ENCODE data around the gene NCOA3.
"Not testable (repeated sequence)": the region's sequence is repeated elsewhere in the genome, so short reads cannot be mapped to it uniquely, and the experiment has no call there.

NCOA3 gene

GRCh38 chr20:47568837-47569410, 67.2 kb downstream of the NCOA3 start:
- Mint-ChIP-seq H3K36me3 (ENCODE audit: low read depth) (peaks cover 32% of the 10 kb centered on the region), H3K4me3 (no peak overlapping the region), H3K27me3 (ENCODE audit: low read depth) (no peaks in the 10 kb centered on the region), H3K27ac (no peak overlapping the region), H3K9me3 (no peaks in the 10 kb centered on the region), H3K4me1 (ENCODE audit: low read depth) (peaks cover 44% of the 10 kb centered on the region)

- H3K27me3 Mint-ChIP-seq (ENCODE audit: low read depth): no peaks in the 10 kb centered on the region
- H3K4me1 Mint-ChIP-seq (ENCODE audit: low read depth): peaks cover 42% of the 10 kb centered on the region
- no peaks in the 10 kb centered on the region for H3K9me3 Mint-ChIP-seq
- H3K27ac Mint-ChIP-seq: no peak overlapping the region
- peaks cover 26% of the 10 kb centered on the region for H3K36me3 Mint-ChIP-seq (ENCODE audit: low read depth)
- H3K4me3 Mint-ChIP-seq: no peak overlapping the region
These were observed 69.7 kb downstream of the NCOA3 start for GRCh38 chr20:47571426-47571825.

- no peaks in the 10 kb centered on the region for H3K27me3 Mint-ChIP-seq (ENCODE audit: low read depth)
- peaks cover 48% of the 10 kb centered on the region for H3K4me1 Mint-ChIP-seq (ENCODE audit: low read depth)
- H3K36me3 Mint-ChIP-seq (ENCODE audit: low read depth): peaks cover 28% of the 10 kb centered on the region
- no peaks in the 10 kb centered on the region for H3K9me3 Mint-ChIP-seq
- H3K4me3 Mint-ChIP-seq: no peak overlapping the region
- H3K27ac Mint-ChIP-seq: peak overlapping the region; percentile 52
These were observed 70.5 kb downstream of the NCOA3 start for GRCh38 chr20:47572105-47572729.

- H3K9me3 Mint-ChIP-seq: no peaks in the 10 kb centered on the region
- H3K4me1 Mint-ChIP-seq (ENCODE audit: low read depth): peaks cover 50% of the 10 kb centered on the region
- H3K27ac Mint-ChIP-seq: no peak overlapping the region
- H3K4me3 Mint-ChIP-seq: no peak overlapping the region
- H3K36me3 Mint-ChIP-seq (ENCODE audit: low read depth): peaks cover 28% of the 10 kb centered on the region
- H3K27me3 Mint-ChIP-seq (ENCODE audit: low read depth): no peaks in the 10 kb centered on the region
These were observed 71.9 kb downstream of the NCOA3 start for GRCh38 chr20:47573559-47573958.

GRCh38 chr20:47574616-47575364, 73.1 kb downstream of the NCOA3 start:
- no peak overlapping the region for H3K4me3 Mint-ChIP-seq
- H3K27ac Mint-ChIP-seq: no peak overlapping the region
- H3K9me3 Mint-ChIP-seq: no peaks in the 10 kb centered on the region
- H3K27me3 Mint-ChIP-seq (ENCODE audit: low read depth): no peaks in the 10 kb centered on the region
- H3K36me3 Mint-ChIP-seq (ENCODE audit: low read depth): peaks cover 26% of the 10 kb centered on the region
- H3K4me1 Mint-ChIP-seq (ENCODE audit: low read depth): peaks cover 52% of the 10 kb centered on the region

GRCh38 chr20:47576516-47577033, 74.9 kb downstream of the NCOA3 start:
- Mint-ChIP-seq H3K4me1 (ENCODE audit: low read depth) (peaks cover 57% of the 10 kb centered on the region), H3K4me3 (peak overlapping the region; percentile 76), H3K27ac (peak overlapping the region; percentile 78), H3K9me3 (no peaks in the 10 kb centered on the region), H3K27me3 (ENCODE audit: low read depth) (no peaks in the 10 kb centered on the region), H3K36me3 (ENCODE audit: low read depth) (peaks cover 22% of the 10 kb centered on the region)

- Mint-ChIP-seq H3K27me3 (ENCODE audit: low read depth) (no peaks in the 10 kb centered on the region), H3K4me3 (no peak overlapping the region), H3K9me3 (no peaks in the 10 kb centered on the region), H3K36me3 (ENCODE audit: low read depth) (peaks cover 17% of the 10 kb centered on the region), H3K27ac (no peak overlapping the region), H3K4me1 (ENCODE audit: low read depth) (peaks cover 52% of the 10 kb centered on the region)
These were observed 75.6 kb downstream of the NCOA3 start for GRCh38 chr20:47577314-47577713.

- H3K4me1 Mint-ChIP-seq (ENCODE audit: low read depth): peaks cover 42% of the 10 kb centered on the region
- H3K27me3 Mint-ChIP-seq (ENCODE audit: low read depth): no peaks in the 10 kb centered on the region
- no peak overlapping the region for H3K4me3 Mint-ChIP-seq
- no peaks in the 10 kb centered on the region for H3K9me3 Mint-ChIP-seq
- H3K27ac Mint-ChIP-seq: no peak overlapping the region
- H3K36me3 Mint-ChIP-seq (ENCODE audit: low read depth): peaks cover 15% of the 10 kb centered on the region
These were observed 76.9 kb downstream of the NCOA3 start for GRCh38 chr20:47578543-47578942.

GRCh38 chr20:47580686-47581085, 79.0 kb downstream of the NCOA3 start:
- H3K27me3 Mint-ChIP-seq (ENCODE audit: low read depth); H3K9me3 Mint-ChIP-seq; H3K27ac Mint-ChIP-seq; H3K4me3 Mint-ChIP-seq: not testable (repeated sequence)
- peaks cover 22% of the 10 kb centered on the region for H3K36me3 Mint-ChIP-seq (ENCODE audit: low read depth)
- peaks cover 38% of the 10 kb centered on the region for H3K4me1 Mint-ChIP-seq (ENCODE audit: low read depth)

GRCh38 chr20:47581090-47581489, 79.4 kb downstream of the NCOA3 start:
- Mint-ChIP-seq H3K4me1 (ENCODE audit: low read depth) (peaks cover 35% of the 10 kb centered on the region), H3K36me3 (ENCODE audit: low read depth) (peaks cover 23% of the 10 kb centered on the region), H3K9me3 (no peaks in the 10 kb centered on the region), H3K27me3 (ENCODE audit: low read depth) (no peaks in the 10 kb centered on the region), H3K27ac (no peak overlapping the region), H3K4me3 (no peak overlapping the region)

GRCh38 chr20:47583551-47583950, 81.9 kb downstream of the NCOA3 start:
- H3K4me1 Mint-ChIP-seq (ENCODE audit: low read depth): peaks cover 21% of the 10 kb centered on the region
- H3K27ac Mint-ChIP-seq: no peak overlapping the region
- H3K9me3 Mint-ChIP-seq: no peaks in the 10 kb centered on the region
- no peak overlapping the region for H3K4me3 Mint-ChIP-seq
- peaks cover 33% of the 10 kb centered on the region for H3K36me3 Mint-ChIP-seq (ENCODE audit: low read depth)
- H3K27me3 Mint-ChIP-seq (ENCODE audit: low read depth): no peaks in the 10 kb centered on the region

- Mint-ChIP-seq H3K27ac (no peak overlapping the region), H3K36me3 (ENCODE audit: low read depth) (peaks cover 35% of the 10 kb centered on the region), H3K4me3 (no peak overlapping the region), H3K27me3 (ENCODE audit: low read depth) (no peaks in the 10 kb centered on the region), H3K4me1 (ENCODE audit: low read depth) (peaks cover 16% of the 10 kb centered on the region), H3K9me3 (no peaks in the 10 kb centered on the region)
These were observed 83.5 kb downstream of the NCOA3 start for GRCh38 chr20:47585087-47585747.

GRCh38 chr20:47586649-47587294, 85.1 kb downstream of the NCOA3 start:
- peaks cover 30% of the 10 kb centered on the region for H3K36me3 Mint-ChIP-seq (ENCODE audit: low read depth)
- H3K27ac Mint-ChIP-seq: no peak overlapping the region
- peaks cover 14% of the 10 kb centered on the region for H3K4me1 Mint-ChIP-seq (ENCODE audit: low read depth)

GRCh38 chr20:47588158-47588557, 86.5 kb downstream of the NCOA3 start:
- no peaks in the 10 kb centered on the region for H3K9me3 Mint-ChIP-seq
- H3K36me3 Mint-ChIP-seq (ENCODE audit: low read depth): peaks cover 32% of the 10 kb centered on the region
- peaks cover 18% of the 10 kb centered on the region for H3K4me1 Mint-ChIP-seq (ENCODE audit: low read depth)
- H3K4me3 Mint-ChIP-seq: no peak overlapping the region
- H3K27ac Mint-ChIP-seq: no peak overlapping the region
- no peaks in the 10 kb centered on the region for H3K27me3 Mint-ChIP-seq (ENCODE audit: low read depth)

More at GRCh38 chr20:47586649-47587294, 85.1 kb downstream of the NCOA3 start:
- Mint-ChIP-seq H3K27me3 (ENCODE audit: low read depth) (no peaks in the 10 kb centered on the region), H3K9me3 (no peaks in the 10 kb centered on the region), H3K4me3 (no peak overlapping the region)

Data from T-helper 1 cell treated with Interleukin-12 subunit alpha and Interleukin-12 subunit beta and Interleukin-4 antibody, amounts not matched to agents 30 μg/mL and 1 μg/mL, for 36 hours (primary cell).